ENCODE data around the gene SH3RF2.

DNA sequence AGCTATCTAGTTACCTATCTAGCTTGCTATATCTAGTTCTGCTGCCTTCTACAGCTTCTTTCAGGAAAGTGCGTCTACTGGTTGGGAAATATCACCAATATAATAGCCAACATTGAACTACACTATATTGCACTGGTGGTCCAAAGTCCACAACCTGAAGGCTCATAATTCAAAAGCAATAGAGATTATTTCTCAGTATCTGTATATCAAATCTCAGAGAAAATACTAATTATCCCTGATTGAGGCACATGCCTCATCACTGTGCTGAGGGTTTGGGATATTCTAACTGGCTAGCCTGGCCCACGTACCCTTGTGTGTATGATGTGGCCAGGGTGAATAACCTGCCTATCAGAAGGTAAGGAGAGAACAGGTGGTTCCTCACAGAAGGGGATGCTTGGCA, 53.8 kb downstream of the SH3RF2 start:
- no peak for TF ChIP-seq EZH2 (IDR thresholded peaks at IDR 0.05)
- TF ChIP-seq, protein P1, sequence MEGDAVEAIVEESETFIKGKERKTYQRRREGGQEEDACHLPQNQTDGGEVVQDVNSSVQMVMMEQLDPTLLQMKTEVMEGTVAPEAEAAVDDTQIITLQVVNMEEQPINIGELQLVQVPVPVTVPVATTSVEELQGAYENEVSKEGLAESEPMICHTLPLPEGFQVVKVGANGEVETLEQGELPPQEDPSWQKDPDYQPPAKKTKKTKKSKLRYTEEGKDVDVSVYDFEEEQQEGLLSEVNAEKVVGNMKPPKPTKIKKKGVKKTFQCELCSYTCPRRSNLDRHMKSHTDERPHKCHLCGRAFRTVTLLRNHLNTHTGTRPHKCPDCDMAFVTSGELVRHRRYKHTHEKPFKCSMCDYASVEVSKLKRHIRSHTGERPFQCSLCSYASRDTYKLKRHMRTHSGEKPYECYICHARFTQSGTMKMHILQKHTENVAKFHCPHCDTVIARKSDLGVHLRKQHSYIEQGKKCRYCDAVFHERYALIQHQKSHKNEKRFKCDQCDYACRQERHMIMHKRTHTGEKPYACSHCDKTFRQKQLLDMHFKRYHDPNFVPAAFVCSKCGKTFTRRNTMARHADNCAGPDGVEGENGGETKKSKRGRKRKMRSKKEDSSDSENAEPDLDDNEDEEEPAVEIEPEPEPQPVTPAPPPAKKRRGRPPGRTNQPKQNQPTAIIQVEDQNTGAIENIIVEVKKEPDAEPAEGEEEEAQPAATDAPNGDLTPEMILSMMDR (IDR thresholded peaks at IDR 0.05): no peak
- no peak for TF ChIP-seq EZH2phosphoT487 (IDR thresholded peaks at IDR 0.05)

Data from neural progenitor cell (in vitro differentiated cells).